Urothelium cell line (cell line): ENCODE measurements around the gene PKD2L1.
"Not testable (repeated sequence)": the region's sequence is repeated elsewhere in the genome, so short reads cannot be mapped to it uniquely, and the experiment has no call there.

Experiments used
- DNase-seq: peaks from one replicate; pipeline ENCODE4 v3.0.0; 2011; ENCODE audit warnings: low spot score, mixed read lengths
- FAIRE-seq: peaks from 2 replicates; lab custom pipeline; 2011; peaks lifted over from hg19 to GRCh38; lab: Jason Lieb, UNC

PKD2L1 gene

GRCh38 chr10:100288196-100288595 lies 41.8 kb downstream of the PKD2L1 start:
- no peak for DNase-seq
- FAIRE-seq, result no peak

GRCh38 chr10:100287756-100288155 lies 42.3 kb downstream of the PKD2L1 start:
- FAIRE-seq (no peak), DNase-seq (no peak)

DNA sequence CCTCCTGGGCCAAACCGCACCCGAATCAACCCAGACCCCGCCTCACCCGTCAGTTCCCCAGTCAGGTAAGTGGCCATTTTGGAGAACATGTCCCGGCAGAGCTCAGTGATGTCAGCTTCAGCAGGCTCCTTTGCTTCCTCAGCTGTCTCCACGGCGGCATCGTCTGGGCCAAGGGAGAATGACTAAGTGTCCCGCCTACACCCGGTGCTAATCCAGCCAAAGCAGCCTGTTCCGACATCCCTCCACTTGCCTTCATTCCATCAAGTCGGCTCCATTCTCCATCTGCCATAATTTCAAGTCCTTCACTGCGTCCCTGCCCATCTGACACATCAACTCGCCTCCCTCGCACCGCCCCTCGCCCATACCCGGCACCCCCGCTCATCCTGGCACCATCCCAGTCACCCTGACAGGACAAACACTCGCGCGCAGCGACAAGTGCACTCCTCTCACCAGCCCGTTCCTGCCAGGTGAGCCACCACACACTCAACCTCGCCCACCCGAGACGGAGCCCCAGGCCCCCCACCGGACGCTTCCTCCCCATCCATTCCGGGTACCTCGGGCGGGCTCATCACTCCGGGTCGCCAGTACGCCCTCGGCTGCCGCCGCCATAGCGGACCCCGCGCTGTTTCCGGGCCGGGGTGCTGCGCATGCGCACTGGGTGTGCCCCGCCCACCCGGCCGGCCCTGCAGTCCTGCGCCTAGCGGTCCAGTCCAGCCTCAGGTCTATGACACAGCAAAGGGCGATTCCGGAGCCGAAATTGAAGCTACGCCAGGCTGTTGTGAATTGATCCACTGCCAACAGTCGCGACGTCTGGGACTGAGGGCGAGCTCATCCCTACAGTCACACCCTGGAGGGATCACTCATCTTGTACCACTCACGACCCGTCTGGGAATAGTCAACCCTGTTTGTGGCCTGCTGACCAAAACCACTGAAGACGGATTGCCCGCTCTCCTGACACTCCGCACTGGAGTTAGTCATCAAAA lies 43.7 kb downstream of the PKD2L1 start, which contains the start of gene BLOC1S2:
Gene BLOC1S2, minus strand, starts transcription at position 630 of the 983 bp plus-strand sequence. Its CDS starts 21 bp downstream, at position 609.
- FAIRE-seq (peak; percentile 13), DNase-seq (peak; percentile 98)

- not testable (repeated sequence) for FAIRE-seq, DNase-seq
These were observed 44.7 kb downstream of the PKD2L1 start for GRCh38 chr10:100285326-100285725.

DNA sequence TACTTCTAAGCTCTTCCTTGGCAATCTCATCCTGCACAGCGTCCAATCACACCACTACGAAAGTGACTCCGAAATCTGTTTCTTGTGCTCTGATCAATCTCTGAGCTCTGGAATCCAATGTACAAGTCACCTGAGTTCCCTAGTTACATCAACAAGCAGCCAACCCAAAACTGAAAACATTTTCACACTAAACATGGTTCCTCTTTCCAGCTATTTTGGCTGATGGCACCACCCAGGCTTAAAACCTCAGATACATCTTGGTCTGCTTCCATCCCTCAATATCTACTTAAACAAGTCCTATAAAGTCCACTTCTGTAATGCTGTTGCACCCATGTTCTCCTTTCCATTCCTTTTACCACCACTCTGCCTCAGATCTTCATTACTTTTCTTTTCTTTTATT lies 47.1 kb downstream of the PKD2L1 start:
- no peak for FAIRE-seq
- DNase-seq, result no peak

DNA sequence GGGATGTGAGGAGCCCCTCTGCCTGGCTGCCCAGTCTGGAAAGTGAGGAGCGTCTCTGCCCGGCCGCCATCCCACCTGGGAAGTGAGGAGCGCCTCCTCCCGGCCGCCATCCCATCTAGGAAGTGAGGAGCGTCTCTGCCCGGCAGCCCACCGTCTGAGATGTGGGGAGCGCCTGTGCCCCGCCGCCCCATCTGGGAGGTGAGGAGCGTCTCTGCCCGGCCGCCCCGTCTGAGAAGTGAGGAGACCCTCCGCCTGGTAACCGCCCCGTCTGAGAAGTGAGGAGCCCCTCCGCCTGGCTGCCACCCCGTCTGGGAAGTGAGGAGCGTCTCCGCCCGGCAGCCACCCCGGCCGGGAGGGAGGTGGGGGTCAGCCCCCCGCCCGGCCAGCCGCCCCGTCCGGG lies 53.1 kb downstream of the PKD2L1 start:
- not testable (repeated sequence) for DNase-seq, FAIRE-seq

- peak; percentile 92 for DNase-seq
- peak; percentile 40 for FAIRE-seq
These were observed 62.6 kb downstream of the PKD2L1 start, which contains the start of gene CWF19L1 for GRCh38 chr10:100267239-100268104. Gene CWF19L1 (minus strand): TSS chr10:100267638. CDS start chr10:100267593, 45 bp downstream.

DNA sequence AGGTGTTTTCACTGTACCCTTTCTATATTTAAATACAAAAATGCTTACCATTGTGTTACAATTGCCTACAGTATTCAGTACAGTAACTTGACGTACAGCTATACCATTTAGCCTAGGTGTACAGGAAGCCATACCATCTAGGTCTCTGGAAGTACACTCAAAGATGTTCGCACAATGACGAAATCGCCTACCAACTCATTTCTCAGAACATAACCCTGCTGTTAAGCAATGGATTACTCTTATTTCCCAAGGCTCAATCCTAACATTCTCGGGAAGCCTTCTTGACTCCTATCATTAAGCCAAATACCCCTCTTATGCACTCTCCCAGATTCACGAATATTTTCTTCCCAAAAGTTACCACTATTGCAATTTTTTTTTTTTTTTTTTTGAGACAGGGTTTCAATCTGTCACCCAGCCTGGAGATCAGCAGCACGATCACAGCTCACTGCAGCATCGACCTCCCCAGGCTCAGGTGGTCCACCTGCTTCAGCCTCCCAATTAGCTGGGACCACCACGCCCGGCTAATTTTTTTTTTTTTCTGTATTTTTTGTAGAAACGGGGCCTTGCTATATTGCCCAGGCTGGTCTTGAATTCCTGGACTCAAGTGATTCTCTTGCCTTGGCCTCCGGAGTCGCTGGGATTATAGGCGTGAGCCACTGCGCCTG lies 64.1 kb downstream of the PKD2L1 start:
- DNase-seq (no peak), FAIRE-seq (no peak)

DNA sequence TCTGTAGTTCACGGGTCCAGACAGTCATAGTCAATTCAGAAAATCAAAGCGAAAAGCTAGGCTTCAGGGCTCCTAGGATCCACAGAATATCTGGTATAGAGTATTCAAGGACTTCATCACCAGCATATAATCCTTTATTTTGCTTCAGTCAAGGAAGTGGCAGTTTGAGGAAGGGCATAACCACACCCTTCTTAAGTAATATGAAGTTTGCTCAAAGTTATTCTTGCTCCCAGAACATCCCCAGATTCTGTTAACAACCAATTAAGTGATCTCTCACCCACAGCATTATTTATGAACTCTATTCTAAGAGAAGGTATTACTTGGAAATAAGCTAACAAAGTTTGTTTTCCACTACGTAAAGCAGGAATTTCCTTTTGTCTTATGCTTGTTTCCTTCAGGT lies 75.8 kb downstream of the PKD2L1 start:
- DNase-seq (no peak), FAIRE-seq (no peak)

DNA sequence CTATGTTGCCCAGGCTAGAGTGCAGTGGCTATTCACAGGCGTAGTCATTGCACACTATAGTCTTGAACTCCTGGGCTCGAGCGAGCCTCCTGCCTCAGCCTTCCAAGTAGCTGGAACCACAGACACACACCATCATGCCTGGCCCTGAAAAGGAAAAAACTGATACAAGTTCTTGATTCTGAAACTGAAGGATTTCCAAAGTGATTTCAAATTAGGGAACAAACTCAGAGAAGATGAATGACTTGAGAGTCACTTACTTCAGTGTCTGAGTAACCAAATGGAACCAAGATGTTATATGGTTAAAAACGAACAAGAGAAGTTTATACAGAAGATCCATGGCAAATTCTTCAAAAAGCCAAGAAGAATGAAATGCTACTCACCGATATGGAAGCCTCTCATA lies 77.0 kb downstream of the PKD2L1 start:
- no peak for FAIRE-seq
- no peak for DNase-seq

DNA sequence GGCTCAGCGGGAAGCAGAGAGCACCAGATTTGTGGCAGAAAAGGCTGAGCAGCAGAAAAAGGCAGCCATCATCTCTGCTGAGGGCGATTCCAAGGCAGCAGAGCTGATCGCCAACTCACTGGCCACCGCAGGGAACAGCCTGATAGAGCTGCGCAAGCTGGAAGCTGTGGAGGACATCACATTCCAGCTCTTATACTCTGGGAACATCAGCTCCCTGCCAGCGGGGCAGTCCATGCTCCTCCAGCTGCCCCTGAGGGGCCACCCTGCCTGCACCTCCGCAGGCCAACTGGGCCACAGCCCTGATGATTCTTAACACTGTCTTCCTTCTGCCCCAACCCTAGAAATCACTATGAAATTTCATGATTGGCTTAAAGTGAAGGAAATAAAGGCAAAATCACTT lies 81.2 kb downstream of the PKD2L1 start:
- DNase-seq, result no peak
- no peak for FAIRE-seq

DNA sequence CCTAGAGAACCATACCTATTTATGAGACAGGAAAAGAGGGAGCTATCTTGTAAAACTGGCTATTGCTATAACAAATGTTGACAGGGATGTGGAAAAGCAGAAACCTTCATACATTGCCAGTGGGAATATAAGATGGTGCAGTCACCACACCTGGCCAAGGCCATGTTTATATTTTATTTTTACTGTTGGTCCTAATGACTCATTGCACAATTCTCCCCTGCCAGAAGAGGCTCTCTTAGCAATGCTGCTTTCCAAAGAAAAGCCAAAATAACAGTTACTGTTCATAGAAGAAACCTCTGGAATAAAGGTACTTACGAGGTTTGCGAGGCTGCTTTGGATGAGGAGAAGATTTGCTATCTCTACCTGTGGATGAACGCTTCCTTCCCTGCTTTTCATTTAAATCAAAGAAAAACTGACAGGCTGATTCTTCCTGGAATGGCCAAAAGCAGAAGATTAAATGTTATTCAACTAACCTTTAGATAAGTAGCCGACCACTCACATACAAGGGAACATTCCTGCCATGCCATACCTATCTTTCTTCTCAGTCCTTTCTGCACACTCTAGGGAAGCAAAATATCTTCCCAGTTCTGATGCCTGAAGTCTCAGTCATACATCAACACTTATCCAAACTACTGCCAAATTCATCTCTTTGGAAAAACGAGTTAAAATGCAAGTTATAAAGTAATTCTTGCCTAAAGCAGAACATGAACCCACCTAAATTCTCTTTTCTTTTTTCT lies 84.4 kb downstream of the PKD2L1 start:
- DNase-seq (no peak), FAIRE-seq (no peak)

GRCh38 chr10:100239851-100240250 lies 90.2 kb downstream of the PKD2L1 start:
- FAIRE-seq (no peak), DNase-seq (no peak)

DNA sequence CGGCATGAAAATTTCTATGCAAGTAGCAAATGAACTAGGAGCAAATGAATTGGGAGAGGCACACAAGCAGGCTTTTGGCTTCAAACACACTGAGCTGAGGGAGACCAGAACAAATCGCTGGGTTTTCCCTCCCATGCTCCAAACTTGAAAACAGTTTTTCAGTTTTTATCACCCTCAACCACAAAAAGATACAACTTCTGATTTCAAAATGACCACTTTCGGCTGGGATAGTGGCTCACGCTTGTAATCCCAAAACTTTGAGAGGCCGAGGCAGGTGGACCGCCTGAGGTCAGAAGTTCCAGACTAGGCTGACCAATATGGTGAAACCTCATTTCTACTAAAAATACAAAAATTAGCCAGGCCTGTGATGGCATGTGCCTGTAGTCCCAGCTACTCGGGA lies 91.6 kb downstream of the PKD2L1 start:
- FAIRE-seq, result no peak
- no peak for DNase-seq
